Transverse colon (tissue), 4 donors: Measurements from ENCODE around the gene FLVCR1.
"Not testable (repeated sequence)": the region's sequence is repeated elsewhere in the genome, so short reads cannot be mapped to it uniquely, and the experiment has no call there.

Source experiments
- POLR2AphosphoS5 ChIP-seq, 3 donors: sonication (generic); formaldehyde crosslinking; IDR thresholded peaks; one replicate each; pipeline ENCODE4 v1.6.1; 2016; ENCODE audit warnings: antibody characterized with exemption in 3 of 3
- TF ChIP-seq, protein P1 (sequence below), 5 experiments: fragments of 200-600 bp in 3 of 5; fragments of 450-650 bp in 2 of 5; sonication (generic) in 3 of 5; IDR thresholded peaks; 1 replicate in 2 of 5; 2 replicates in 3 of 5; pipeline ENCODE4 v1.5.1; 2016 to 2017; ENCODE audit warnings: antibody characterized with exemption in 5 of 5, inconsistent platforms in 3 of 5, mild to moderate bottlenecking in 2 of 5, moderate library complexity in 1 of 5

DNA sequence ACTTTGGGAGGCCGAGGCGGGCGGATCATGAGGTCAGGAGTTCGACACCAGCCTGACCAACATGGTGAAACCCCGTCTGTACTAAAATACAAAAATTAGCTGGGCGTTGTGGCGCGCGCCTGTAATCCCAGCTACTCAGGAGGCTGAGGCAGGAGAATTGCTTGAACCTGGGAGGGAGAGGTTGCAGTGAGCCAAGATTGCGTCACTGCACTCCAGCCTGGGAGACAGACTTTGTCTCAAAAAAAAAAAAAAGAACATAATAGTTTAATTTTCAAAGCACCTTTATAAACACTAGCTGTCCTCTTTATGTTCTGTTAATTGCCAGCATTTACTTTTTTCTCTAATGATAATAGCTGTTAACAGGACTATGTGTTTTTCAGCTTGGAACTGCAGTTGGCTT lies 5.3 kb downstream of the FLVCR1 start:
- TF ChIP-seq, protein P1, sequence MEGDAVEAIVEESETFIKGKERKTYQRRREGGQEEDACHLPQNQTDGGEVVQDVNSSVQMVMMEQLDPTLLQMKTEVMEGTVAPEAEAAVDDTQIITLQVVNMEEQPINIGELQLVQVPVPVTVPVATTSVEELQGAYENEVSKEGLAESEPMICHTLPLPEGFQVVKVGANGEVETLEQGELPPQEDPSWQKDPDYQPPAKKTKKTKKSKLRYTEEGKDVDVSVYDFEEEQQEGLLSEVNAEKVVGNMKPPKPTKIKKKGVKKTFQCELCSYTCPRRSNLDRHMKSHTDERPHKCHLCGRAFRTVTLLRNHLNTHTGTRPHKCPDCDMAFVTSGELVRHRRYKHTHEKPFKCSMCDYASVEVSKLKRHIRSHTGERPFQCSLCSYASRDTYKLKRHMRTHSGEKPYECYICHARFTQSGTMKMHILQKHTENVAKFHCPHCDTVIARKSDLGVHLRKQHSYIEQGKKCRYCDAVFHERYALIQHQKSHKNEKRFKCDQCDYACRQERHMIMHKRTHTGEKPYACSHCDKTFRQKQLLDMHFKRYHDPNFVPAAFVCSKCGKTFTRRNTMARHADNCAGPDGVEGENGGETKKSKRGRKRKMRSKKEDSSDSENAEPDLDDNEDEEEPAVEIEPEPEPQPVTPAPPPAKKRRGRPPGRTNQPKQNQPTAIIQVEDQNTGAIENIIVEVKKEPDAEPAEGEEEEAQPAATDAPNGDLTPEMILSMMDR (IDR thresholded peaks at IDR 0.05): not testable (repeated sequence)
- TF ChIP-seq POLR2AphosphoS5 (IDR thresholded peaks at IDR 0.05): not testable (repeated sequence)
